Ascending aorta (tissue), 2 donors: ENCODE data around the gene ANO6. TPM values are rescaled to one million over a fixed set of nuclear protein-coding genes. Genes with fewer than 3 reads are reported as not detected.

Source experiments
- DNase-seq, 2 donors: peaks; one replicate each; pipeline ENCODE4 v3.0.0-alpha.2; 2019; ENCODE audit warnings: low spot score in 2 of 2
- H3K27ac ChIP-seq, 2 donors: fragments of 200-600 bp; sonication (generic); one replicate each; pipeline ENCODE4 v1.5.1; 2016 to 2017; ENCODE audit warnings: mild to moderate bottlenecking in 1 of 2
- H3K27me3 ChIP-seq: fragments of 200-600 bp; sonication (generic); one replicate; pipeline ENCODE4 v1.5.1; 2017
- H3K36me3 ChIP-seq, 2 donors: fragments of 200-600 bp; sonication (generic); one replicate each; pipeline ENCODE4 v1.5.1; 2016
- H3K4me1 ChIP-seq, 2 donors: fragments of 200-600 bp; sonication (generic); one replicate each; pipeline ENCODE4 v1.5.1; 2016 to 2017; ENCODE audit warnings: mild to moderate bottlenecking in 1 of 2
- H3K4me3 ChIP-seq, 2 donors: fragments of 200-600 bp; sonication (generic); one replicate each; pipeline ENCODE4 v1.5.1; 2016 to 2017; ENCODE audit warnings: mild to moderate bottlenecking in 1 of 2
- H3K9me3 ChIP-seq, 2 donors: fragments of 200-600 bp; sonication (generic); one replicate each; pipeline ENCODE4 v1.5.1; 2016
- CTCF ChIP-seq, 3 experiments: fragments of 200-600 bp in 2 of 3; fragments of 450-650 bp in 1 of 3; sonication (generic) in 2 of 3; IDR thresholded peaks; one replicate each; pipeline ENCODE4 v1.5.1; 2016 to 2019; ENCODE audit warnings: antibody characterized with exemption in 3 of 3, mild to moderate bottlenecking in 1 of 3, moderate library complexity in 1 of 3
- intact Hi-C: fragments of 100-400 bp; cut with DNase I; formaldehyde crosslinking; loops from one replicate; pipeline ENCODE4 v1.15.1; 2023
- total RNA-seq: library from RNA; depleted of rRNA; stranded (reverse); fragments of >200 nt; gene quantifications from one replicate; pipeline ENCODE4 v1.1.0, GENCODE V29; 2016

The ANO6 gene
- total RNA-seq, 1 donor from 2014 or later = 49.6 TPM

- Histone ChIP-seq H3K4me1 (peaks cover 0 to 10% of the 10 kb centered on the region in 2 donors), H3K36me3 (peaks cover 0 to 4% of the 10 kb centered on the region in 2 donors), H3K27ac (no peak overlapping the region), H3K27me3 (no peaks in the 10 kb centered on the region), H3K9me3 (no peaks in the 10 kb centered on the region), H3K4me3 (no peak overlapping the region)
- intact Hi-C loops = no loop called here
- no peak for DNase-seq
- TF ChIP-seq CTCF (IDR thresholded peaks at IDR 0.05) = no peak
Measured at GRCh38 chr12:45336331-45336730, 120.4 kb downstream of the ANO6 start.

- no peaks in the 10 kb centered on the region for H3K27me3 ChIP-seq
- TF ChIP-seq CTCF (IDR thresholded peaks at IDR 0.05) = no peak
- H3K4me1 ChIP-seq = peaks cover 0 to 6% of the 10 kb centered on the region in 2 donors
- intact Hi-C loops = no loop called here
- no peak overlapping the region for H3K4me3 ChIP-seq
- H3K36me3 ChIP-seq = peaks cover 0 to 4% of the 10 kb centered on the region in 2 donors
- DNase-seq = no peak
- H3K27ac ChIP-seq = no peak overlapping the region
- H3K9me3 ChIP-seq = no peaks in the 10 kb centered on the region
Measured at GRCh38 chr12:45336762-45337596, 121.1 kb downstream of the ANO6 start.

- Histone ChIP-seq H3K4me3 (no peak overlapping the region), H3K9me3 (no peaks in the 10 kb centered on the region), H3K4me1 (peaks cover 0 to 6% of the 10 kb centered on the region in 2 donors), H3K27ac (peak overlapping the region in 1 of 2 donors; percentile 59), H3K36me3 (no peaks in the 10 kb centered on the region), H3K27me3 (no peaks in the 10 kb centered on the region)
- TF ChIP-seq CTCF (IDR thresholded peaks at IDR 0.05) = no peak
- DNase-seq = no peak
- intact Hi-C loops = no loop called here
Measured at GRCh38 chr12:45337835-45338234, 121.9 kb downstream of the ANO6 start.

GRCh38 chr12:45338272-45338671, 122.4 kb downstream of the ANO6 start:
- H3K9me3 ChIP-seq = no peaks in the 10 kb centered on the region
- peaks cover 0 to 6% of the 10 kb centered on the region in 2 donors for H3K4me1 ChIP-seq
- no peak overlapping the region for H3K4me3 ChIP-seq
- no peaks in the 10 kb centered on the region for H3K36me3 ChIP-seq
- peak overlapping the region; percentile 26 to 59 for H3K27ac ChIP-seq
- no peak for DNase-seq
- intact Hi-C loops = no loop called here
- H3K27me3 ChIP-seq = no peaks in the 10 kb centered on the region
- TF ChIP-seq CTCF (IDR thresholded peaks at IDR 0.05) = no peak

GRCh38 chr12:45339035-45339434, 123.1 kb downstream of the ANO6 start:
- TF ChIP-seq CTCF (IDR thresholded peaks at IDR 0.05) = no peak
- Histone ChIP-seq H3K36me3 (no peaks in the 10 kb centered on the region), H3K9me3 (no peaks in the 10 kb centered on the region), H3K4me3 (no peak overlapping the region), H3K4me1 (peaks cover 0 to 10% of the 10 kb centered on the region in 2 donors), H3K27ac (peak overlapping the region in 1 of 2 donors; percentile 59), H3K27me3 (no peaks in the 10 kb centered on the region)
- no peak for DNase-seq
- intact Hi-C loops = no loop called here
